22Rv1 (cell line): Measurements from ENCODE around the gene MGAT5.

Experiments
- CTCF ChIP-seq: fragments of 450-650 bp; IDR thresholded peaks from 2 replicates; pipeline ENCODE4 v1.5.1; 2017; ENCODE audit warnings: mild to moderate bottlenecking
- ZFX ChIP-seq: fragments of 450-650 bp; IDR thresholded peaks from 2 replicates; pipeline ENCODE4 v1.6.1; 2017; ENCODE audit warnings: antibody characterized with exemption, borderline replicate concordance

DNA sequence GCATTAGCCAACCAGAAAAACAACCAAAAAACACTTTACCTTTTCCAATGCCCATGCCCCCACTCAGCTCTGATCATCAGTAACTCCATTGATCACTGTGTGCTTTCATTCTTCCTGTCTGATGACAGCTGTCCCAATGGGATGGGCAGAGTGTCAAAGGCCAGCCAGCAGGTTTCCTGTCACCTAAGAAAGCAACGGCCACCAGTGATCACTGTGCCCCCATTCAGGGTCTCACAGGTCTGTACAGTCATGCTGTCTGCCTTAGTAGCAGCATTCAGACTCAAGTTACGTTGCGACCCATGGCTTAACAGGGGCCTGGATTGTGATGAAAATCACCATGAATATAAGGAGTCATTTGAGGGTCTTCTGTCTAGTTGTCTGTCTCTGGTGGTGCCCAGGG, 184.5 kb downstream of the MGAT5 start:
- TF ChIP-seq CTCF (no peak), ZFX (no peak)
